ENCODE measurements around the gene OR2L3.

OR2L3 gene

GRCh38 chr1:248045209-248045608 lies 1.4 kb upstream of the OR2L3 start:
- no peaks in the 10 kb centered on the region for H3K36me3 ChIP-seq (replicated peaks; ENCODE audit: low read depth, low read length)
- H3K9me3 ChIP-seq (ENCODE audit: insufficient read depth, low read length), result no peaks in the 10 kb centered on the region
- no peaks in the 10 kb centered on the region for H3K79me2 ChIP-seq (ENCODE audit: low read length)
- H4K20me1 ChIP-seq (ENCODE audit: insufficient read depth, low read length), result no peaks in the 10 kb centered on the region
- H3K4me3 ChIP-seq (ENCODE audit: low read length), result no peak overlapping the region
- no peak overlapping the region for H3K9ac ChIP-seq (ENCODE audit: low read length)
- H3K4me2 ChIP-seq (ENCODE audit: low read length), result no peak overlapping the region
- H3K27ac ChIP-seq (ENCODE audit: low read length), result no peak overlapping the region
- no peak overlapping the region for H2AFZ ChIP-seq (ENCODE audit: low read depth, low read length)
- TF ChIP-seq EZH2phosphoT487 (IDR thresholded peaks at IDR 0.05; ENCODE audit: low read depth) (no peak), CTCF (IDR thresholded peaks at IDR 0.05; ENCODE audit: low read depth, low read length) (no peak)
- H3K27me3 ChIP-seq (ENCODE audit: low read depth, low read length), result no peaks in the 10 kb centered on the region
- no peaks in the 10 kb centered on the region for H3K4me1 ChIP-seq (ENCODE audit: low read length)

- Histone ChIP-seq H3K4me2 (ENCODE audit: low read length) (no peak overlapping the region), H4K20me1 (ENCODE audit: insufficient read depth, low read length) (no peaks in the 10 kb centered on the region), H3K36me3 (replicated peaks; ENCODE audit: low read depth, low read length) (no peaks in the 10 kb centered on the region), H3K4me3 (ENCODE audit: low read length) (no peak overlapping the region), H3K27me3 (ENCODE audit: low read depth, low read length) (no peaks in the 10 kb centered on the region), H3K27ac (ENCODE audit: low read length) (no peak overlapping the region), H2AFZ (ENCODE audit: low read depth, low read length) (no peak overlapping the region), H3K4me1 (ENCODE audit: low read length) (no peaks in the 10 kb centered on the region), H3K9ac (ENCODE audit: low read length) (no peak overlapping the region), H3K79me2 (ENCODE audit: low read length) (no peaks in the 10 kb centered on the region), H3K9me3 (ENCODE audit: insufficient read depth, low read length) (no peaks in the 10 kb centered on the region)
- TF ChIP-seq EZH2phosphoT487 (IDR thresholded peaks at IDR 0.05; ENCODE audit: low read depth) (no peak), CTCF (IDR thresholded peaks at IDR 0.05; ENCODE audit: low read depth, low read length) (no peak)
Observed at GRCh38 chr1:248047008-248047407, 372 bp downstream of the OR2L3 start.

GRCh38 chr1:248054671-248055070 lies 8.0 kb downstream of the OR2L3 start:
- Histone ChIP-seq H3K9ac (ENCODE audit: low read length) (no peak overlapping the region), H3K79me2 (ENCODE audit: low read length) (no peaks in the 10 kb centered on the region), H3K36me3 (replicated peaks; ENCODE audit: low read depth, low read length) (no peaks in the 10 kb centered on the region), H3K4me3 (ENCODE audit: low read length) (no peak overlapping the region), H4K20me1 (ENCODE audit: insufficient read depth, low read length) (no peaks in the 10 kb centered on the region), H2AFZ (ENCODE audit: low read depth, low read length) (no peak overlapping the region), H3K4me1 (ENCODE audit: low read length) (no peaks in the 10 kb centered on the region), H3K9me3 (ENCODE audit: insufficient read depth, low read length) (no peaks in the 10 kb centered on the region), H3K4me2 (ENCODE audit: low read length) (no peak overlapping the region), H3K27ac (ENCODE audit: low read length) (no peak overlapping the region), H3K27me3 (ENCODE audit: low read depth, low read length) (no peaks in the 10 kb centered on the region)
- TF ChIP-seq CTCF (IDR thresholded peaks at IDR 0.05; ENCODE audit: low read depth, low read length), result no peak
- TF ChIP-seq EZH2phosphoT487 (IDR thresholded peaks at IDR 0.05; ENCODE audit: low read depth), result no peak

GRCh38 chr1:248055261-248055660 lies 8.6 kb downstream of the OR2L3 start:
- Histone ChIP-seq H3K4me1 (ENCODE audit: low read length) (no peaks in the 10 kb centered on the region), H3K4me3 (ENCODE audit: low read length) (no peak overlapping the region), H3K4me2 (ENCODE audit: low read length) (no peak overlapping the region), H3K36me3 (replicated peaks; ENCODE audit: low read depth, low read length) (no peaks in the 10 kb centered on the region), H3K27ac (ENCODE audit: low read length) (no peak overlapping the region), H3K9ac (ENCODE audit: low read length) (no peak overlapping the region), H3K27me3 (ENCODE audit: low read depth, low read length) (no peaks in the 10 kb centered on the region), H3K9me3 (ENCODE audit: insufficient read depth, low read length) (no peaks in the 10 kb centered on the region), H3K79me2 (ENCODE audit: low read length) (no peaks in the 10 kb centered on the region), H4K20me1 (ENCODE audit: insufficient read depth, low read length) (no peaks in the 10 kb centered on the region), H2AFZ (ENCODE audit: low read depth, low read length) (no peak overlapping the region)
- TF ChIP-seq CTCF (IDR thresholded peaks at IDR 0.05; ENCODE audit: low read depth, low read length), result no peak
